Parathyroid adenoma (tissue), 2 donors: ENCODE data around the gene ASAP2.

Source experiments
- H2AFZ ChIP-seq: fragments of 300-600 bp; sonication (generic); one replicate; pipeline ENCODE4 v1.7.0; 2017; ENCODE audit warnings: antibody characterized with exemption, mild to moderate bottlenecking
- H3K27ac ChIP-seq: fragments of 300-600 bp; sonication (generic); one replicate; pipeline ENCODE4 v1.7.0; 2017
- H3K27me3 ChIP-seq: fragments of 300-600 bp; sonication (generic); one replicate; pipeline ENCODE4 v1.7.0; 2017; ENCODE audit warnings: low read length; ENCODE audit not compliant: control insufficient read depth, insufficient read depth
- H3K36me3 ChIP-seq: fragments of 300-600 bp; sonication (generic); one replicate; pipeline ENCODE4 v1.7.0; 2017; ENCODE audit warnings: low read length; ENCODE audit not compliant: control insufficient read depth, insufficient read depth
- H3K4me1 ChIP-seq: fragments of 300-600 bp; sonication (generic); one replicate; pipeline ENCODE4 v1.7.0; 2017; ENCODE audit warnings: control low read depth
- H3K4me2 ChIP-seq: fragments of 300-600 bp; sonication (generic); one replicate; pipeline ENCODE4 v1.7.0; 2017; ENCODE audit warnings: low read length
- H3K4me3 ChIP-seq: fragments of 300-600 bp; sonication (generic); one replicate; pipeline ENCODE4 v1.7.0; 2017; ENCODE audit warnings: low read depth, low read length
- H3K79me2 ChIP-seq: fragments of 300-600 bp; sonication (generic); one replicate; pipeline ENCODE4 v1.7.0; 2017; ENCODE audit warnings: control low read depth
- H3K9ac ChIP-seq: fragments of 300-600 bp; sonication (generic); one replicate; pipeline ENCODE4 v1.7.0; 2017; ENCODE audit warnings: mild to moderate bottlenecking
- H3K9me3 ChIP-seq: fragments of 300-600 bp; sonication (generic); one replicate; pipeline ENCODE4 v1.7.0; 2017; ENCODE audit warnings: low read length; ENCODE audit not compliant: control insufficient read depth
- TF ChIP-seq, protein P1 (sequence below): fragments of 300-600 bp; sonication (generic); IDR thresholded peaks from one replicate; pipeline ENCODE4 v1.7.0; 2017; ENCODE audit warnings: antibody characterized with exemption, mild to moderate bottlenecking
- donor health status: primary hyperparathyroidism.

ASAP2 gene

GRCh38 chr2:9416267-9416961, 209.8 kb downstream of the ASAP2 start:
- Histone ChIP-seq H3K36me3 (no peaks in the 10 kb centered on the region), H3K79me2 (peaks cover 11% of the 10 kb centered on the region), H2AFZ (no peak overlapping the region), H3K9me3 (no peaks in the 10 kb centered on the region), H3K4me1 (no peaks in the 10 kb centered on the region), H3K9ac (no peak overlapping the region), H3K4me2 (no peak overlapping the region), H3K4me3 (no peak overlapping the region), H3K27me3 (no peaks in the 10 kb centered on the region), H3K27ac (no peak overlapping the region)
- TF ChIP-seq, protein P1, sequence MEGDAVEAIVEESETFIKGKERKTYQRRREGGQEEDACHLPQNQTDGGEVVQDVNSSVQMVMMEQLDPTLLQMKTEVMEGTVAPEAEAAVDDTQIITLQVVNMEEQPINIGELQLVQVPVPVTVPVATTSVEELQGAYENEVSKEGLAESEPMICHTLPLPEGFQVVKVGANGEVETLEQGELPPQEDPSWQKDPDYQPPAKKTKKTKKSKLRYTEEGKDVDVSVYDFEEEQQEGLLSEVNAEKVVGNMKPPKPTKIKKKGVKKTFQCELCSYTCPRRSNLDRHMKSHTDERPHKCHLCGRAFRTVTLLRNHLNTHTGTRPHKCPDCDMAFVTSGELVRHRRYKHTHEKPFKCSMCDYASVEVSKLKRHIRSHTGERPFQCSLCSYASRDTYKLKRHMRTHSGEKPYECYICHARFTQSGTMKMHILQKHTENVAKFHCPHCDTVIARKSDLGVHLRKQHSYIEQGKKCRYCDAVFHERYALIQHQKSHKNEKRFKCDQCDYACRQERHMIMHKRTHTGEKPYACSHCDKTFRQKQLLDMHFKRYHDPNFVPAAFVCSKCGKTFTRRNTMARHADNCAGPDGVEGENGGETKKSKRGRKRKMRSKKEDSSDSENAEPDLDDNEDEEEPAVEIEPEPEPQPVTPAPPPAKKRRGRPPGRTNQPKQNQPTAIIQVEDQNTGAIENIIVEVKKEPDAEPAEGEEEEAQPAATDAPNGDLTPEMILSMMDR = no peak

GRCh38 chr2:9416962-9417316, 210.3 kb downstream of the ASAP2 start:
- Histone ChIP-seq H3K4me3 (no peak overlapping the region), H3K27ac (no peak overlapping the region), H3K9ac (no peak overlapping the region), H3K36me3 (no peaks in the 10 kb centered on the region), H3K4me2 (no peak overlapping the region), H2AFZ (no peak overlapping the region), H3K4me1 (peaks cover 3% of the 10 kb centered on the region), H3K27me3 (no peaks in the 10 kb centered on the region), H3K9me3 (no peaks in the 10 kb centered on the region), H3K79me2 (peaks cover 15% of the 10 kb centered on the region)
- TF ChIP-seq, protein P1 = no peak

- no peaks in the 10 kb centered on the region for H3K36me3 ChIP-seq
- no peaks in the 10 kb centered on the region for H3K9me3 ChIP-seq
- peaks cover 23% of the 10 kb centered on the region for H3K79me2 ChIP-seq
- no peak overlapping the region for H2AFZ ChIP-seq
- no peak overlapping the region for H3K9ac ChIP-seq
- H3K4me1 ChIP-seq = peaks cover 7% of the 10 kb centered on the region
- H3K27ac ChIP-seq = no peak overlapping the region
- TF ChIP-seq, protein P1 = no peak
- H3K27me3 ChIP-seq = no peaks in the 10 kb centered on the region
- no peak overlapping the region for H3K4me2 ChIP-seq
- H3K4me3 ChIP-seq = no peak overlapping the region
Observed at GRCh38 chr2:9417725-9418124, 211.1 kb downstream of the ASAP2 start.

- Histone ChIP-seq H3K27ac (no peak overlapping the region), H3K4me2 (no peak overlapping the region), H3K9me3 (no peaks in the 10 kb centered on the region)
Observed at GRCh38 chr2:9418746-9419145, 212.1 kb downstream of the ASAP2 start.

More at GRCh38 chr2:9418746-9419145, 212.1 kb downstream of the ASAP2 start:
- Histone ChIP-seq H3K4me3 (no peak overlapping the region), H3K36me3 (no peaks in the 10 kb centered on the region), H3K9ac (no peak overlapping the region), H3K79me2 (peaks cover 24% of the 10 kb centered on the region), H3K4me1 (peaks cover 7% of the 10 kb centered on the region), H3K27me3 (no peaks in the 10 kb centered on the region), H2AFZ (no peak overlapping the region)
- TF ChIP-seq, protein P1 = no peak
